ENCODE measurements around the gene LPAR3. TPM values are rescaled to one million over a fixed set of nuclear protein-coding genes. Genes with fewer than 3 reads are reported as not detected.

LPAR3 gene
- total RNA-seq, result under 1 TPM; 0.58 to 0.81 TPM

GRCh38 chr1:84892705-84893618, at the start of gene LPAR3:
TSS of gene LPAR3 (minus strand) at chr1:84893206. CDS start at chr1:84866120, 27,086 bp downstream.
- DNase-seq, result peak; percentile 36
- Mint-ChIP-seq H3K27ac (no peak within 1 kb of the TSS), H3K4me3 (peak within 1 kb of the TSS; percentile 64), H3K27me3 (peaks cover 30% of the 10 kb centered on the region), H3K36me3 (ENCODE audit: low read depth) (no peaks in the 10 kb centered on the region), H3K9me3 (no peaks in the 10 kb centered on the region), H3K4me1 (ENCODE audit: low read depth) (peaks cover 13% of the 10 kb centered on the region)
- intact Hi-C loops (cut with micrococcal nuclease), result no loop called here
- POLR2A ChIA-PET, result no interaction called here
- ATAC-seq, result peak; percentile 82
- CTCF ChIA-PET, result interaction anchor here (1.0 to 1.4 kb wide), 3 partner anchors 29 to 114 kb away, joined by 3 to 4 read pairs (median 3); no protein-coding TSS in a partner anchor
- no peak for TF ChIP-seq CTCF (IDR thresholded peaks at IDR 0.05)

GRCh38 chr1:84941843-84942242, 48.8 kb upstream of the LPAR3 start:
- no peak overlapping the region for H3K27ac Mint-ChIP-seq
- ATAC-seq (no peak), DNase-seq (no peak)
- no peak overlapping the region for H3K4me3 Mint-ChIP-seq
- H3K27me3 Mint-ChIP-seq, result no peaks in the 10 kb centered on the region
- intact Hi-C loops (cut with micrococcal nuclease), result loop anchor here (10.0 kb wide), 1 partner anchor 153 kb away; no protein-coding TSS in a partner anchor
- no peaks in the 10 kb centered on the region for H3K9me3 Mint-ChIP-seq
- no peak for TF ChIP-seq CTCF (IDR thresholded peaks at IDR 0.05)
- POLR2A ChIA-PET, result no interaction called here
- peaks cover 3% of the 10 kb centered on the region for H3K36me3 Mint-ChIP-seq (ENCODE audit: low read depth)
- peaks cover 16% of the 10 kb centered on the region for H3K4me1 Mint-ChIP-seq (ENCODE audit: low read depth)
- CTCF ChIA-PET, result interaction anchor here (1.3 to 5.3 kb wide), 5 partner anchors 18 to 314 kb away, joined by 3 to 167 read pairs (median 4); partner anchors contain the start of gene C1orf52

- ATAC-seq (no peak), DNase-seq (no peak)
- CTCF ChIA-PET, result interaction anchor here (1.4 to 5.3 kb wide), 3 partner anchors 17 to 315 kb away, joined by 3 to 167 read pairs (median 3); partner anchors contain the start of gene C1orf52
- Mint-ChIP-seq H3K27ac (no peak overlapping the region), H3K9me3 (no peaks in the 10 kb centered on the region), H3K36me3 (ENCODE audit: low read depth) (no peaks in the 10 kb centered on the region), H3K27me3 (no peaks in the 10 kb centered on the region), H3K4me1 (ENCODE audit: low read depth) (peaks cover 13% of the 10 kb centered on the region), H3K4me3 (no peak overlapping the region)
- TF ChIP-seq CTCF (IDR thresholded peaks at IDR 0.05), result no peak
- intact Hi-C loops (cut with micrococcal nuclease), result loop anchor here (10.0 kb wide), 1 partner anchor 154 kb away; no protein-coding TSS in a partner anchor
- POLR2A ChIA-PET, result no interaction called here
Observed at GRCh38 chr1:84940481-84940880, 47.5 kb upstream of the LPAR3 start.

- no peaks in the 10 kb centered on the region for H3K27me3 Mint-ChIP-seq
- no peak for TF ChIP-seq CTCF (IDR thresholded peaks at IDR 0.05)
- no peak for ATAC-seq
- no peak overlapping the region for H3K27ac Mint-ChIP-seq
- no peak overlapping the region for H3K4me3 Mint-ChIP-seq
- no peaks in the 10 kb centered on the region for H3K36me3 Mint-ChIP-seq (ENCODE audit: low read depth)
- H3K9me3 Mint-ChIP-seq, result no peaks in the 10 kb centered on the region
- ChIA-PET POLR2A (no interaction called here), CTCF (interaction anchor here (0.9 kb wide), 1 partner anchor 158 kb away, joined by 3 read pairs; no protein-coding TSS in a partner anchor)
- no peak for DNase-seq
- peaks cover 9% of the 10 kb centered on the region for H3K4me1 Mint-ChIP-seq (ENCODE audit: low read depth)
- intact Hi-C loops (cut with micrococcal nuclease), result loop anchor here (5.0 to 10.0 kb wide), 3 partner anchors 155 to 275 kb away; no protein-coding TSS in a partner anchor
Observed at GRCh38 chr1:84939761-84940160, 46.8 kb upstream of the LPAR3 start.
